ENCODE results near the gene ZNF496. TPM values are rescaled to one million over a fixed set of nuclear protein-coding genes. Genes with fewer than 3 reads are reported as not detected.

The ZNF496 gene
- total and polyA plus RNA-seq, 9 of the 15 experiments (the other 6 are each of a cell fraction or from before 2014, with no cell fraction given) = 4.3 to 54.0 (median 31.3) TPM

DNA sequence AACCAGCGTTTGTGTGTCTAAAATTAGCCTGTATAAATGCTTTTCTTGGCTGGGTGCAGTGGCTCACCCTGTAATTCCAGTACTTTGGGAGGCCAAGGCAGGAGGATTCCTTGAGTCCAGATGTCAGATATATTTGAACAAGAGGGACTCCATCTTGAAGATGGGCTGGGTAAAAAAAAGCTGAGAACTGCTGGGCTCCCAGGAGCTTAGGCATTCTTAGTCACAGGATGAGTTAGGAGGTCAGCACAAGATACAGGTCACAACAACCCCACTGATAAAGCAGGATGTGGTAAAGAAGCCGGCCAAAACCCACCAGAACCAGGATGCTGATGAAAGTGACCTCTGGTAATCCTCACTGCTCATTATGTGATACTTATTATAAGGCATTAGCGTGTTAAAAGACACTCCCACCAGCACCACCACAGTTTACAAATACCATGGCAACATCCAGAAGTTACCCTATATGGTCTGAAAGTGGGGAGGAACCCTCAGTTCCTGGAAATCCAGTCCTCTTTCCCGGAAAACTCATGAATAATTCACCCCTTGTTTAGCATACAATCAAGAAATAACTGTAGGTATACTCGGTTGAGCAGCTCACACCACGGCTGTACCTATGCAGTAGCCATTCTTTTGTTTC is 36.2 kb upstream of the ZNF496 start (continued):
- TF ChIP-seq, protein P1, sequence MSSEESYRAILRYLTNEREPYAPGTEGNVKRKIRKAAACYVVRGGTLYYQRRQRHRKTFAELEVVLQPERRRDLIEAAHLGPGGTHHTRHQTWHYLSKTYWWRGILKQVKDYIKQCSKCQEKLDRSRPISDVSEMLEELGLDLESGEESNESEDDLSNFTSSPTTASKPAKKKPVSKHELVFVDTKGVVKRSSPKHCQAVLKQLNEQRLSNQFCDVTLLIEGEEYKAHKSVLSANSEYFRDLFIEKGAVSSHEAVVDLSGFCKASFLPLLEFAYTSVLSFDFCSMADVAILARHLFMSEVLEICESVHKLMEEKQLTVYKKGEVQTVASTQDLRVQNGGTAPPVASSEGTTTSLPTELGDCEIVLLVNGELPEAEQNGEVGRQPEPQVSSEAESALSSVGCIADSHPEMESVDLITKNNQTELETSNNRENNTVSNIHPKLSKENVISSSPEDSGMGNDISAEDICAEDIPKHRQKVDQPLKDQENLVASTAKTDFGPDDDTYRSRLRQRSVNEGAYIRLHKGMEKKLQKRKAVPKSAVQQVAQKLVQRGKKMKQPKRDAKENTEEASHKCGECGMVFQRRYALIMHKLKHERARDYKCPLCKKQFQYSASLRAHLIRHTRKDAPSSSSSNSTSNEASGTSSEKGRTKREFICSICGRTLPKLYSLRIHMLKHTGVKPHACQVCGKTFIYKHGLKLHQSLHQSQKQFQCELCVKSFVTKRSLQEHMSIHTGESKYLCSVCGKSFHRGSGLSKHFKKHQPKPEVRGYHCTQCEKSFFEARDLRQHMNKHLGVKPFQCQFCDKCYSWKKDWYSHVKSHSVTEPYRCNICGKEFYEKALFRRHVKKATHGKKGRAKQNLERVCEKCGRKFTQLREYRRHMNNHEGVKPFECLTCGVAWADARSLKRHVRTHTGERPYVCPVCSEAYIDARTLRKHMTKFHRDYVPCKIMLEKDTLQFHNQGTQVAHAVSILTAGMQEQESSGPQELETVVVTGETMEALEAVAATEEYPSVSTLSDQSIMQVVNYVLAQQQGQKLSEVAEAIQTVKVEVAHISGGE (CRISPR knock-in tag; IDR thresholded peaks at IDR 0.05) = peak in 1 of 3 experiments; percentile 87; a peak in 2 of 6 replicates
- TF ChIP-seq SRSF1 (IDR thresholded peaks at IDR 0.05; ENCODE audit: low read depth, low read length) (no peak), ZKSCAN8 (CRISPR knock-in tag; IDR thresholded peaks at IDR 0.05) (peak; percentile 99), ZNF778 (CRISPR knock-in tag; IDR thresholded peaks at IDR 0.05) (no peak), FOXA1 (IDR thresholded peaks at IDR 0.05; ENCODE audit: borderline replicate concordance) (no peak), ZNF436 (CRISPR knock-in tag; IDR thresholded peaks at IDR 0.05) (no peak), SMARCB1 (IDR thresholded peaks at IDR 0.05; ENCODE audit: insufficient read length, low read depth) (no peak), ZNF143 (CRISPR knock-in tag; IDR thresholded peaks at IDR 0.05) (no peak), TAF9B (IDR thresholded peaks at IDR 0.05; ENCODE audit: partially characterized antibody) (no peak), ZNF347 (CRISPR knock-in tag; IDR thresholded peaks at IDR 0.05; ENCODE audit: low read depth) (peak; percentile 93), ZNF75A (CRISPR knock-in tag; IDR thresholded peaks at IDR 0.05) (peak; percentile 96), RNF219 (CRISPR knock-in tag; IDR thresholded peaks at IDR 0.05) (peak; percentile 91), PML (IDR thresholded peaks at IDR 0.05; ENCODE audit: low read length) (no peak), IRF2 (CRISPR knock-in tag; IDR thresholded peaks at IDR 0.05) (no peak), GATAD2A (IDR thresholded peaks at IDR 0.05) (no peak), FUS (optimal IDR thresholded peaks at IDR 0.05; ENCODE audit: low read depth, low read length) (no peak), NBN (IDR thresholded peaks at IDR 0.05; ENCODE audit: low read depth) (no peak)
- TF ChIP-seq, protein P2, sequence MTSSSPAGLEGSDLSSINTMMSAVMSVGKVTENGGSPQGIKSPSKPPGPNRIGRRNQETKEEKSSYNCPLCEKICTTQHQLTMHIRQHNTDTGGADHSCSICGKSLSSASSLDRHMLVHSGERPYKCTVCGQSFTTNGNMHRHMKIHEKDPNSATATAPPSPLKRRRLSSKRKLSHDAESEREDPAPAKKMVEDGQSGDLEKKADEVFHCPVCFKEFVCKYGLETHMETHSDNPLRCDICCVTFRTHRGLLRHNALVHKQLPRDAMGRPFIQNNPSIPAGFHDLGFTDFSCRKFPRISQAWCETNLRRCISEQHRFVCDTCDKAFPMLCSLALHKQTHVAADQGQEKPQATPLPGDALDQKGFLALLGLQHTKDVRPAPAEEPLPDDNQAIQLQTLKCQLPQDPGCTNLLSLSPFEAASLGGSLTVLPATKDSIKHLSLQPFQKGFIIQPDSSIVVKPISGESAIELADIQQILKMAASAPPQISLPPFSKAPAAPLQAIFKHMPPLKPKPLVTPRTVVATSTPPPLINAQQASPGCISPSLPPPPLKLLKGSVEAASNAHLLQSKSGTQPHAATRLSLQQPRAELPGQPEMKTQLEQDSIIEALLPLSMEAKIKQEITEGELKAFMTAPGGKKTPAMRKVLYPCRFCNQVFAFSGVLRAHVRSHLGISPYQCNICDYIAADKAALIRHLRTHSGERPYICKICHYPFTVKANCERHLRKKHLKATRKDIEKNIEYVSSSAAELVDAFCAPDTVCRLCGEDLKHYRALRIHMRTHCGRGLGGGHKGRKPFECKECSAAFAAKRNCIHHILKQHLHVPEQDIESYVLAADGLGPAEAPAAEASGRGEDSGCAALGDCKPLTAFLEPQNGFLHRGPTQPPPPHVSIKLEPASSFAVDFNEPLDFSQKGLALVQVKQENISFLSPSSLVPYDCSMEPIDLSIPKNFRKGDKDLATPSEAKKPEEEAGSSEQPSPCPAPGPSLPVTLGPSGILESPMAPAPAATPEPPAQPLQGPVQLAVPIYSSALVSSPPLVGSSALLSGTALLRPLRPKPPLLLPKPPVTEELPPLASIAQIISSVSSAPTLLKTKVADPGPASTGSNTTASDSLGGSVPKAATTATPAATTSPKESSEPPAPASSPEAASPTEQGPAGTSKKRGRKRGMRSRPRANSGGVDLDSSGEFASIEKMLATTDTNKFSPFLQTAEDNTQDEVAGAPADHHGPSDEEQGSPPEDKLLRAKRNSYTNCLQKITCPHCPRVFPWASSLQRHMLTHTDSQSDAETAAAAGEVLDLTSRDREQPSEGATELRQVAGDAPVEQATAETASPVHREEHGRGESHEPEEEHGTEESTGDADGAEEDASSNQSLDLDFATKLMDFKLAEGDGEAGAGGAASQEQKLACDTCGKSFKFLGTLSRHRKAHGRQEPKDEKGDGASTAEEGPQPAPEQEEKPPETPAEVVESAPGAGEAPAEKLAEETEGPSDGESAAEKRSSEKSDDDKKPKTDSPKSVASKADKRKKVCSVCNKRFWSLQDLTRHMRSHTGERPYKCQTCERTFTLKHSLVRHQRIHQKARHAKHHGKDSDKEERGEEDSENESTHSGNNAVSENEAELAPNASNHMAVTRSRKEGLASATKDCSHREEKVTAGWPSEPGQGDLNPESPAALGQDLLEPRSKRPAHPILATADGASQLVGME (CRISPR knock-in tag; IDR thresholded peaks at IDR 0.05) = peak; percentile 100
